Kidney glomerular epithelial cell (primary cell): ENCODE results near the gene GNPTG.

Experiments used
- DNase-seq: peaks from one replicate; lab custom pipeline; 2025; lab: John Stamatoyannopoulos, UW

GNPTG gene

DNA sequence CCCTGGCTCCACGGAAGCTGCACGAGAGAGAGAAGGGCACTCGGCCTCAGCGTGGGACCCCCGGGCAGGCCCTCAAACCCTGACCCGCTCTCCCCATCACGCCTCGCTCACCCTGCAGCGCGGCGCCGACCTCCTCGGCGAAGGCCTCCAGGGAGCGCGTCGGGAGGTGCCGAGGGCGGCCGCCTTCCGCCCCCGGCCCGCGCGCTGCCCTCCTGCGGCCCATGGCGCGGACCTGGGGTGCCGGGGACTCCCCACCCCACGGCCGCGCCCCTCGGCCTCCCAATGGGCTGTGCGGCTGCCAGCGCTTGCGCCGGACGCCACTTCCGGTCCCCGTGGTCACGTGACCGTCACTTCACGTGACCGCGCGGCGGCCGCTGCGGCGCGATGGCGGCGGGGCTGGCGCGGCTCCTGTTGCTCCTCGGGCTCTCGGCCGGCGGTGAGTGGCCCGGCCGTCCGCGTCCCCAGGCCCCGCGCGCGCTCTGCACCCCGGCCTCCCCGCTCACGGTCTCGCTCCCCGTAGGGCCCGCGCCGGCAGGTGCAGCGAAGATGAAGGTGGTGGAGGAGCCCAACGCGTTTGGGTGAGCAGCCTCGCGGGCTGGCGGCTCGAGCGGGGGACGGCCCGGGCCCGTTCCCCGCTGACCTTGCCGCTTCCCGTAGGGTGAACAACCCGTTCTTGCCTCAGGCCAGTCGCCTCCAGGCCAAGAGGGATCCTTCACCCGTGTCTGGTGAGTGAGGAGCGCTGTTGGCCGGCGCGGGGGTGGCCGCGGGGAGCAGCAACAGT, at the start of gene GNPTG, which contains the start of gene TSR3:
Gene GNPTG (plus strand): TSS at position 350 of the 781 bp plus-strand sequence. CDS start 35 bp downstream, at position 385.
Gene TSR3 (minus strand): TSS at position 297 of the 781 bp plus-strand sequence. CDS start 74 bp downstream, at position 223.
- peak; percentile 37 for DNase-seq

DNA sequence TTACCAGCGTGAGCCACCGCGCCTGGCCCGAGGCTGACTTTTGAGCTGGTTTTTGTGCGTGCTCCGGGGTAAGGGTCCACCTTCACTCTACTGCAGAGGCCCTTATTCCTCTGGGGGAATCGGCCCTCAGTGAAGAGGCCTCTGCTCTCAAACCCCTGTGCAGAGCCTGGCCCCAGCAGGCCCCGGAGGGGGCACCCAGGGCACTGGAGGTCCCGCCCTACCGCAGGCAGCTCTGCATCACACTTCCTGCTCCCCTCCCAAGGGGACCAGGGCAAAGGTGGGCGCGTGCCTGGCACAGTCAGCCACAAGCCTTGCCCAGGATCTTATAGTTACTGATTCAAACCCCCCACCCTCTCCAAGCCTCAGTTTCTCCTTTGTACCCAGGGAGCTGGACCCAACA, 45.9 kb upstream of the GNPTG start:
- no peak for DNase-seq

DNA sequence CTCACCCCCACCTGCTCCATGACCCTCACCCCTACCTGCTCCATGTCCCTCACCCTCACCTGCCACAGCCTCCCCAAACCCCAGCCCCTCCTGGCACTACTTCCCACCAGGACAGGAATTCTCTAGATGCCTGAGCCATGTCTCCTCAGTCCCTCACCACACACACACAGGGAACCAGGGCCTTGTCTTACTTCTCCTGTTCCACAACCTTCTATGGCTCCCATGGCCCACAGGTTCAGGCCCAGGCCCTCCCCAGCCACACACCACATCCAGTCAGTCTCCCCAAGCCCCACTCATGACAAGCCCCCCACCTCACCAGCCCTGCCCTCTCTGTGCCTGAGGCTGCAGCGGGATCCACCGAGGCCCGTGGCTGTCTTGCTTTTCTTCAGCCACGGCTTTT, 45.4 kb upstream of the GNPTG start:
- no peak for DNase-seq

DNA sequence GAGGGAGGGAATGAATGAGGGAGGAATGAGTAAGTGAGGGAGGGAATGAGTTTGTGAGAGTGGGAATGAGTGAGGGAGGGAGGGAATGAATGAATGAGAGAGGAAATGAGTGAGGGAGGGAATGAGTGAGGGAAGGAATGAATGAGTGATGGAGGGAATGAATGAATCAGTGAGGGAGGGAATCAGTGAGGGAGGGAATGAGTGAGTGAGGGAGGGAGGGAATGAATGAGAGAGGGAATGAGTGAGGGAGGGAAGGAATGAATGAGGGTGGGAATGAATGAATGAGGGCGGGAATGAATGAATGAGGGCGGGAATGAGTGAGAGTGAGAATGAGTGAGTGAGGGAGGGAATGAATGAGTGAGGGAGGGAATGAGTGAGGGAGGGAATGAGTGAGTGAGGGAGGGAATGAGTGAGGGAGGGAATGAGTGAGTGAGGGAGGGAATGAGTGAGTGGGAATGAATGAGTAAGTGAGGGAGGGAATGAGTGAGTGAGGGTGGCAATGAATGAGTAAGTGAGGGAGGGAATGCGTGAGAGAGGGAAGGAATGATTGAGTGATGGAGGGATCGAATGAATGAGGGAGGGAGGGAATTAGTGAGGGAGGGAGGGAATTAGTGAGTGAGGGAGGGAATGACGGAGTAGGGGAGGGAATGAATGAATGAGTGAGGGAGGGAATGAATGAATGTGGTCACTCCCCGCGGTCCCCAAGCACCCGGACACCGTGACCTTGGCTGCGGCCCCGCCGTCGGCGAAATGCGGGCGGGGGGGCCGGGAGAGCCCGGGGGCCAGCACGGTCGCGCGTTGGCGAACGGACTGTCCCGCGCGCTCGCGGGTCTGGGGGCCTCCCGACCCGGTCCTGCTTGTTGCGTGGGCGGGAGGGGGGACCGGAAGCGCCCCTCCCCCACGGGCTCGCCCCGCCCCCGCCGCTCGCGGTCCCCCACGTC, 43.4 kb upstream of the GNPTG start:
- DNase-seq, result peak; percentile 41

DNA sequence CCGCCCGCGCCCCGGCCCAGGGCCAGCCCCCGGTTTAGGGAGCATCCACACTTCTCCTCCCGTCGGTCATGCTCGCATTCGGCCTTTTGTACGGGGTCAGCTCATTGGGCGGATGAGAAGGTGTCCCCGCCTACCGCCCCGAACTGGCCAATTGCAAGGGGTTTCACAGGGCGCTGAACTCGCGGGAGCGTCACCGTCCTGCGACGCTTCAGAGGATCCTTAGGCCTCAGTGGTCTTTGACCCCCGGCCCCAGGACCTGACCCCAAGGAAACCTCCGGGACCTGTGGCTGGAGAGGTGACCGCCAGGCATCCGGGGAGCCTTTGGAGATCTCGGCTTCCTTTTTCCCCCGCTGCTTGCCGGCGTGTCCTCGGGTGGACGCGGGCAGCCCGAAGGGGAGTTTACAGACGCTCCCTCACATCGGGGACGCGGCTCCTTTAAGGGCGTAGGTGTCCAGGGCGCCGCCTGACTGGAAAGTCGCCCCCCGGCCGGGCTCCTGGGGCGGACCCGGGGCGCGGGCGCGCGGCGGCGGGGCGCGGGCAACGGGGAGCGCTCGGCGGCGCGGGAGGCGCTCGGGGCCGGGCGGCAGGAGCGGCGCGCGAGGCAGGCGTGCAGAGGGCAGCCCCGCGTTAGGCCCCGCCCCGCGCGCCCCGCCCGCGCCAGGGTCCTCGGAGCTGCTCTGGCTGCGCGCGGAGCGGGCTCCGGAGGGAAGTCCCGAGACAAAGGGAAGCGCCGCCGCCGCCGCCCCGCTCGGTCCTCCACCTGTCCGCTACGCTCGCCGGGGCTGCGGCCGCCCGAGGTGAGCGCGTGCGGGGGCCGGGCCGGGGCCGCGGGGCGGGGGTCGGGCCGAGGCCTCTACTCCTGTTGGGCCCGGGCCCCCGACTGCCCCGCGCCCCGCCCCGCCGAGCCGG, 42.5 kb upstream of the GNPTG start, which contains the start of gene UBE2I:
Gene UBE2I (plus strand): TSS at position 660 of the 909 bp plus-strand sequence. CDS start 4,395 bp downstream, outside the sequence.
- DNase-seq, result peak; percentile 93

DNA sequence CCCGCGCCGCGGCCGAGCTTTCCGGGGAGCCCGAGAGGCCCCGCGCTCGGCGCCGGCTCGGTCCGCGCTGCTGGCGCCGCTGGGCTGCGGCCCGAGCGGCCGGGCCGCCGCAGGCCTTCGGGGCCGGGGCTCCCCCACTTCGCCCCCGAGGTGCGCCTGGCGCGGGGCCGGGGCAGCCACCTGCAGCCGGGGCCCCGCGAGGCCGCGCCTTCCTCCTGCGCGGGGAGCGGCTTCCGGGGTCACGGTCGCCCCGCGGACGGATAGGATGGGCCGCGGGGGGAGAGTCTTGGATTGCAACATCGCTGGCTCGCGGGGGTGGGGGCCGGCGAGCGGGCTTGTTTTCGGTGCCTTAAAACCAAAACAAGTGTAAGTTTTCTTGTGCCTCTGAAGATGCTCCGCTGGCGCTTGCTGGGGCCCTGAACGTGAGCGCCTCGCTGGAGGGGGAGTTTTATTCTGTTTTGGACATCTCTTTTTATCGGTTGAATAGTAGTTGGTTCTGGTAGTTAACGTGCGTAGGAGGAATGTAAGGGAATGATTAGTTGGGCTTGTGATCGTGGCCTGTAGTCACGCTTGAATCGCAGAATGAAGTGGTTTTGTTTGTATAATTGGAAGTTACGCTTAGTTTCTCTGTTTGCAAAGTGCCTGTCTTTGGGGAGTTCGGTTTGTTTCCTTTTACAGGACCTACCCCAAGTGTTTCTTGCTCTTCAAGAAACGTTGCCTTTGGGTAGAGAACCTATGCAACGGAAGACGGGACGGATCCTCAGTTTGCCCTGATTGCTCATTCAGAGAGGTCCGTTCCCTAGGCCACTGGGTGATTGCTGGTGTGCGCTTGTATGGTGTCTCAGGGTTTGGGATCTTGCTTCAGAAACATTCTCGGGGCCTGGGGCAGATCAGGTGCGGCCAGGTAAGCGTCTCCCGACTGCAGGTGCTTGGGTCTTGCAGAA, 41.6 kb upstream of the GNPTG start:
- DNase-seq, result peak; percentile 47

DNA sequence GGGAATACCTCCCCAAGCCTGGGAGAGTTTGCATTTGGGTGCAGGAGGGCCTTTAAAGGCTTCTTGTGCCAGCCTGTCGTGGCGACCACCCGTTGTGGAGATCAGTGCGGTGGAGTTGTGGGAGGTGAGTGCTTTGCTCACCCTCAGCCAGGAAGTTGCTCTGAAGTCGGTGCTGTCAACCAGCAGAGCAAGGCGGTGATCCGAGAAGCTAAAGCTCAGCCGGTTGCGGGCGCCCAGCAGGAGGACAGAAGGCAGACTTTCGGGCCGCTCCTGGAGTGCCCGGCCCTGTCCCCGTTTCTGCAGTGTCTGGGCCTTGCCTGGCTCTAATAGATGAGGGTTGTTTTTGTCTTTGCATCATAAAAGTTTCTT, 40.9 kb upstream of the GNPTG start:
- DNase-seq, result peak; percentile 3

DNA sequence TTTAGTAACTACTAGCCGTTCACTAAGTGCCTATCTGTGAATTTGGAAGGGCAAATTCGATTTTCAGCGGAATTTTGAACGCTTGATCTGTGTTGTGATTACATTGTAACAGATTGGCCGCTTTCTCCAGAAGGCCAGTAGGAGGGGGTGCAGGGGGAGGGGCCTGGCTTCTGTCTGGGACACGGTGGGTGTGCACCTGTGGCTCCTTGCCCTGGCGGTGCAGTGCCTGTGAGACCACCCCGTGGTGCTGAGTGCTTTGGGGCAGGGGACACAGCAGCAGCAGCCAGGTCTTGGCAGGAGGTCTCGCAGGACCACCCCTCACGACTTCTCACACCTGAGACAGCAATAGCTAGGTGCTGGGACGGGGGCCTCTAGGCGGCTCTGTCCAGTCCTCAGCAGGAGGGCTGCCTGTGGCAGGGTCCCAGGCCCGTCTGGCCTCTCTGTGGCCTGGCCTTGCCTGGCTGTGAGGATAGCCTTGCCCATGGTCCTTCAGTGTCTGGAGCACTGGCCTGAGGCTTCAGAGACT, 40.5 kb upstream of the GNPTG start:
- DNase-seq, result no peak

DNA sequence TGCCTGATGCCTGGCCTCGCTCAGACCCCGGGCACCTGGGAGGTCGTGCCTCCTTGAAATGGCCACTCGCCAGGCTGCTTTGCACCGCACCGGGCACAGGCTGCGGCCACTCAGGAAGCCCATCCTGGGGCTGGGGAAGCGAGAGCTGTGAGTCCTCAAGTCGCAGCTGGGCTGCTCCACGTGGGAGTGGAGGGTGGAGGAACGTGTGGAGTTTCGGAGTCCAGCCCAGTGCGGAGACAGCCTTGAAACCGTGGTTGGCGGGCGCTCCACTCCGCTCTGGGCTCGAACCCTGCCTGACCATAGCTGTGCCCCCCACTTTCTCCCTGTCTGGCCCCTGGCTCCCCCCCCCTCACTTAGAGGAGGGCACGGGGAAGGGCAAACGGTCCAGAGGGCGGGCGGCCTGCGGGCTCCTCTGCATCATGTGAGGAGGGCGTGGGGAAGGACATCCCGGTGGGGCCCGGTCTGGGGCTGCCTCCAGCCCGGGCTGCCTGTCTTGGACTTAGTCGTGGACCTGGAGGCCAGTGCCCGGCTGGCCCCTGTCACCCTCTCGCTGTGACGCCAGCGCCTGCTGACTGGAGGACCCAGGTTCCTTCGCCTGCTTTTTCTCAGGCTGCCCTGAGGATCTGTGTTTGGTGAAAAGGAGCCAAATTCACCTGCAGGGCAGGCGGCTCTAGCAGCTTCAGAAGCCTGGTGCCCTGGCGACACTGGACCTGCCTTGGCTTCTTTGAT, 39.8 kb upstream of the GNPTG start:
- no peak for DNase-seq

DNA sequence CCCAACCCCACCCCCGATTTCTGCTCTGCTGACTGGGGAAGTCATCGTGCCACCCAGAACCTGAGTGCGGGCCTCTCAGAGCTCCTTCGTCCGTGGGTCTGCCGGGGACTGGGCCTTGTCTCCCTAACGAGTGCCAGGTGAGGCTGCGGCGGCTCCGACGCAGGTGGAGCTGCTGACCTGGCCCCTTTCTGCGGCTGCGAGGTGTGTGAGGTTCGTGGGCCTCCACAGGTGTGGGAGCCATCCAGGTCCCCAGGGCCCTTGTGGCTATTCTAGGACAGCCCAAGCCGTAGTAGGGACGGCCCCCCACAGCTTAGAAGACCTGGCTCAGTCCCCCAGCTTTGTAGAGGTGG, 39.3 kb upstream of the GNPTG start:
- DNase-seq, result no peak

DNA sequence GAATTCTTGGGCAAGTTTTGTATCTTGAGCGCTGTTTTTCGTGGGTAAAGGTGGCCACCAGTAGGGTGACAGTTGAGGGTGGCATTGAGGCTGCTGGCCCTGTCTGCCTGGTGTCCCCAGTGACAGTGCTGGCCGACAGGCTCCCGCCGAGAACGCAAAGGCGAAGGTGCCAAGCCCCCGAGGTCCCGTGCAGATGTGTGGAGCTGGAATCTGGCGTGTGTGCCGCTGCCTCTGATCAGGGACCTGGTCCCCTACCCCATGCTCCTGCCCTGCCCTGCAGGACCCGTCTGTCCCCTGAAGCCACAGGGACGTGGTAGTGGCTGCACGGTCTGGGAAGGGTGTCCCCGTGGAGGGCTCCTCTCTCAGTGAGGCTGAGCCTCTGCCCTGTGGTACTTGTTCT, 38.8 kb upstream of the GNPTG start:
- DNase-seq, result no peak

DNA sequence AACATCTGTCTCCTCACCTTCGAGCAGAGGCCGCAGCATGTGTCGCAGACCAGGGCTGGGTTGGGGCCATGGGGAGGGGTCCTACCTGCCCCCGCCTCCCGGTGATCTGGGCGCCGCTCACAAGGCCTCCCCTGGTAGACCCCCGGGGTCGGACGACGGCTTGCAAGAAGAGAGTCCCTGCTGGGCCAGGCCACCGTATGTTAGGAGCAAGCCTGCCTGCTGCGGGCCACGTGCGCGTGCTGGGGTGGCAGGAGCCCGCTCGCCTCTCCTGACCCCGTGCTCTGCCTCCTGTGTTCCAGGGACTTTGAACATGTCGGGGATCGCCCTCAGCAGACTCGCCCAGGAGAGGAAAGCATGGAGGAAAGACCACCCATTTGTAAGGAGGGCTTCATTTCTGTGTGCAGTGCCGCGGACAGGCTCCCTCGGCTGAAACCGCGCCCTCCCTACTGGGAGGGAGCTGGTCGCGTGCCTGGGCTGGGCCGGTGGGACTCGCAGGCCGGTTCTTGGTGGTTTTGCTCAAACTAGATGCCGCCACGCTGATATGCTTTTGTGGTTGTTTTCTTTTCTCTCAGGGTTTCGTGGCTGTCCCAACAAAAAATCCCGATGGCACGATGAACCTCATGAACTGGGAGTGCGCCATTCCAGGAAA, 37.9 kb upstream of the GNPTG start:
- DNase-seq, result no peak

DNA sequence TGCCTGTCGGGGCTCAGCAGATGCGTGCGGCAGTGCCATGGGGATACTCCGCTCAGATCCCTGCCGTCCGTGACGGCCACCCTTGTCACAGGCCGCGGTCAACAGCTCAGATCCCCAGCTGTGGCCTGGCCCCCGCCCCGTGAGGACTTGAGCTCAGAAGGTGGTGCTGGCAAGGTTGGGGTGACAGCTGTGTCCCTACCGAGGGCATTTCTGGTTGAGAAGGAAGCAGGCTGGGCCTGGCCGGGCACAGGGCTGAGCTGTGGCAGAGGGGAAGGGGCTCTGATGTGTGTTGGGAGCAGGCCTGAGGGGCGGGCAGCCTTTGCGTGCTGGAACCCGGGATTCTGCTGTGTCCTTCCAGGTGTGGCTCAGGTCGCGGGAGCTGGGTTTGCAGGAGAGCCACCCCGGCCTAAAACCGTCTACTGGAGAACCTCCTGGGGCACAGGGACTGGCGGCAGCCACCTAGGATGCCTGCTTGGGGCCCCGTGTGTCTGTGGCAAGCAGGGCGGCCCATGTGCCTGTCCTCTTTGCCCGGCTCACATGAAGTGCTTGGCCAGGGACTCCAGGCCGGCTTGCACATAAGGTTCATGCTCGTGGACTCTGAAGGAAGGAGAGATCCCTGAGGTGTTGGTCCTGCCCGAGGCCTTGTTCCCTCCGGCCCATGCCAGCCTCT, 37.2 kb upstream of the GNPTG start:
- no peak for DNase-seq

DNA sequence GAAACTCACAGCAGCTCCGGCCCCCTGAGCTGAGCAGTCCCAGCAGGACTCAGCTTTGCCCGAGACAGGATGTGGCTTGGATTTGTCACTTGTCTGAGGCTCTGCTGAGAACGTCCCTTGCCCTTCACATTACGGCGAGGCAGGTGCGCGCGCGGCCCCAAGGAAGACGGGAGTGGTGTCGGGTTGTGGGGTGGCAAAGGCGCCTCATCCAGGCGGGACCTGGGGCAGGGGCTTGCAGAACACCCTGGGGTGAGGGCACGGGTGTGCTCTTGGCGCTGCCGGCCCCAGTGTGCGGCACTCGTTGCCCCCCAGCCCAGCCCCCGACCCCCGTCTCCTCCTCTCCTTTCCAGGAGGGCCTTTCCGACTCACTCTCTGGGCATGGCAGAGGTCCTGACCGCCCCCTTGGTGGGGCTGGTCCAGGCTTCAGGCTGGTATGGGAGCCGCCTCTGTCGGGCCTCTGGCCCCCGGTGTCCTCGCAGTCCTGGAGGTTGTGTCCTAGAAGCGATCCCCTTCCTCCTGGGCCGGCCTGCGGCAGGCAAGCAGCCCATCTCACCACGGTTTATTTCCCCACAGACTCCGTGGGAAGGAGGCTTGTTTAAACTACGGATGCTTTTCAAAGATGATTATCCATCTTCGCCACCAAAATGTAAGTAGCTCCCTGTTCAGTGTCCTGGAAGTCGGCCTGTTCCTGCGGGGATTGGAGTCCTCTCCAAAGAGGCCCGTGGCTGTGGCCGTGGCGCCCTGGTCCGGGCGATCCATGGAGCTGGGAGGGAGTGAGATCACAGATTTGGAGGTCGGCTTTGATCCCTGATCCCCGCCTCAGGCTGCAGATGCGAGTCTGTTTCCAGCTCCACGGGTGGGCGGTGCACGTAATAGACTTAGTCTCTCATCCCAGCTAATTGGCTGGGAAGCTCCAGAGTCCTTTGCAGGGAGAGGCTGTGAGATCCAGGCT, 36.4 kb upstream of the GNPTG start:
- DNase-seq, result no peak

DNA sequence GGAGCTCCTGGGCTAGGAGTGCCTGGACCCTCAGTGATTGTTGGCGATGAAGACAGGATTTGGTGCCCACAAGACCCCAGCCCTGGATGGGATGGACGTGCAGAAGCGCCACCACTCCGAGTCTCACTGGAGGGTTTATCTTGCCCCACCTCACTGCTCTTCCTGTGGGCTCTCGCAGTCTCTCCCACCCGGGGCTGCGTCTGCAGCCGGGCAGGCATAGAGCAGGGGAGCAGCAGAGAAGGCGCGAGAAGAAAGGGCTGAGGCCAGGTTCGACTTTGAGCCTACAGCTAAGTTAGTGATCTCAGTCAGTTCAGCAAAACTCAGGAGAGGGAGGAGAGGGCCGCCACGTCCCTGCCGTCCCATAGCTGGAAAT, 35.7 kb upstream of the GNPTG start:
- DNase-seq, result no peak

DNA sequence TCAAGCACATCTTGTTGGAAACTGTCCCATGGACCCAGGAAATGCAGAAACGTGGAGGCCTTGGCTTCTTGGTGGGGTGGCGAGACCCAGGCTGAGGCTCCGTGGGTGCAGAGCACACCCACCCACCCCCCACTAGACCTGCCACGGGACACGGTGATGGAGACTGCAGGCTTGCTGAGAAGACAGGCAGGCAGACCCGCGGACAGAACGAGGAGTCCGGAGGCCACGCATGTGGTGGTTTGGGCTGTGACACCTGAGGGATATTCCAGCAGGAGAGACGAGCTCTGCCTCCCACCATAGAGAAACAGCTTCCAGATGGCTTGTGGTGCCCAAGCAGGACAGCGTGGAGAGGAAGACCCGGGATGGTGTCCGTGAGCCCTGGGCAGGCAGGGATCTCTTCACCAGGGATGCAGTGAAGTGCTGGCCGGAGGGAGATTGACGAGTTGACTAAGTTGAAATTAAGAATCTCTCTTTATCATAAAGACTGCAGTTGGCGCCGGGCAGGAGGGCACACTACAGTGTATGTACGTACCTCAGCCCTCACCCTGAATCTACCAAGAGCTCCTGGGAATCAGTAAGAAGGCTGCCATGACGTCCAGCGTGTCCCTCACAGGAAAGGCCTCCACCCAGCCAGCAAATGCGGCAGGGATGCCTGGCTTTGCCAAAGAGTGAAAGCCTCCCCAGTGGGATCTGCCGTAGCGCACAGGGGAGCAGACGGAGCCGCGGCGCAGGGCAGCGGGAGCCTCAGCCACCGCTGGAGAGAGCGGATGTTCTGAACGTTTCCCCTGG, 34.1 kb upstream of the GNPTG start:
- no peak for DNase-seq

DNA sequence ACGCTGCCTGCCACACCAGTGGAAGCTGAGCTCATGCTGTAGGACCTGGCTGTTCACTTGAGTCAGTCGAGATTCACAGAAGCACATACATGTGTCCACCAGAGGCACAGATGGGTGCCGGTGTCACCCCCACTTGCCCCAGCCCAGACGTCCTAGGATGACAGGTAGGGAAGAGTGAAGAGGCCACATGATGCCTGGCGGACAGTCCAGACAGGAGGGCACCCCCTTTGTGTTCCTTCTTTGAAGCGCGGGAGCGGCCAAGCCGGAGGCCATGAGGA, 33.5 kb upstream of the GNPTG start:
- no peak for DNase-seq
